GM12891 (cell line): ENCODE results near the gene ANXA2.

Experiments
- POLR2A ChIP-seq: IDR thresholded peaks from 2 replicates; pipeline ENCODE4 v1.6.1; 2011; ENCODE audit warnings: low read depth, low read length, control low read depth
- POU2F2 ChIP-seq: IDR thresholded peaks from 2 replicates; pipeline ENCODE4 v1.6.1; 2011; ENCODE audit warnings: low read depth, mild to moderate bottlenecking, control low read depth, low read length, moderate library complexity
- TAF1 ChIP-seq: IDR thresholded peaks from 2 replicates; pipeline ENCODE4 v1.6.1; 2011; ENCODE audit warnings: low read depth, low read length, control low read depth

GRCh38 chr15:60424006-60424405 lies 26.2 kb upstream of the ANXA2 start:
- no peak for TF ChIP-seq TAF1
- TF ChIP-seq POLR2A: no peak
- TF ChIP-seq POU2F2: no peak
